Astrocyte of the cerebellum (primary cell): ENCODE measurements around the gene DSCAM.

Experiments
- DNase-seq: peaks from one replicate; pipeline ENCODE4 v3.0.0-alpha.2; 2011; ENCODE audit warnings: low read depth
- H3K4me3 ChIP-seq: 2 replicates; pipeline ENCODE4 v1.5.1; 2011; ENCODE audit warnings: mild to moderate bottlenecking, low read depth, low read length, moderate library complexity
- CTCF ChIP-seq: IDR thresholded peaks from 2 replicates; pipeline ENCODE4 v1.5.1; 2012; ENCODE audit warnings: low read length, low read depth, moderate library complexity, mild to moderate bottlenecking; ENCODE audit errors: missing control alignments
- in situ Hi-C: cut with HindIII; loops from 2 replicates; pipeline ENCODE4 v1.10.0; 2017; ENCODE audit warnings: low sequenced_read_pairs

Gene DSCAM

DNA sequence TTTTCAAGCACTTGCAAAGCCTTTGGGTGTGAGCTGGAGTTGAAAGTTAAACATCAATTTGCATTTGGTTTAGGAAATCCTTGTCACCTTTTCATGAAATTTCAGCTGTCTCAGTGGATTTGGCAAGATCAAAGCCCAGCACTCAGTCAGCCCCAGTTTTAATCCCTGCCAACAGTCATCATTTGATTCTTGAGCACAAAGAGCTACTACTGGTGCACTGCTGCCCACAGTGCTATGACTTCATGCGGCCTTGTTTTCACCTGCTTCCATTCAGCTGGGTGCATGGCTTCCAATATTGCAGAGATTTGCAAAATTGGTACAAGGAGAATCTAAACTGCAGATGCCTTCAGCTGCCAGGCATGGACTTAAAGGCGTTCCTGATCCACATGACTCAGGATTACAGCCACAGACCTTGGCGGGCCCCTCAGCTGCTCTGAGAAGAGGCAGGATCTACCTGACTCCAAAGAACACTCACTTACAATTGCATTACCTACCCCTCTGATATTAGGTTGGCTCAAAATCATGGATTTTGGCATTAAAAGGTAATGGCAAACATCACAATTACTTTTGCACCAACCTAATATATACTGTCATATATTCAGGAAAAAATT, 259.1 kb downstream of the DSCAM start:
- no peak overlapping the region for H3K4me3 ChIP-seq
- no peak for DNase-seq
- TF ChIP-seq CTCF: no peak
- in situ Hi-C loops: no loop called here

DNA sequence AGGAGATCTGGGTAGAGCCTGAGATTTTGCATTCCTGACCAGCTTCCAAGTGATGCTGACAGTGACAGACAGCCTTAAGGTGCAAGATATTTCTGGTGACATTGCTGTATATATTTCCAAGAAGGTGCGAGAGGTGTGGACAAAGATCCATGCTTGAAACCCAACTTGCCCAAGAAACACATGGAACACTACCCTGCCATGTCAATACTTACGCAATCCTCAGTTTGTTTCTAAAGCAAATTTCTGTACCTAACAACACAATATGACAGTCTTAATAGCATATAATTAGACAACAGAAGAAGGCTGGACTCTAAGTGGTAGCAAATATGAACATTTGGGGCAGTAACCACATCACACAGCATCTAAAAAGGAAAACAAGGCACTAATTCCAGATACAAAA, 260.4 kb downstream of the DSCAM start:
- DNase-seq: no peak
- no peak overlapping the region for H3K4me3 ChIP-seq
- in situ Hi-C loops: no loop called here
- TF ChIP-seq CTCF: no peak

- no peak overlapping the region for H3K4me3 ChIP-seq
- no peak for TF ChIP-seq CTCF
- DNase-seq: no peak
- in situ Hi-C loops: no loop called here
Observed at GRCh38 chr21:40577285-40578043, 269.5 kb downstream of the DSCAM start.

- in situ Hi-C loops: no loop called here
- DNase-seq: no peak
- no peak overlapping the region for H3K4me3 ChIP-seq
- no peak for TF ChIP-seq CTCF
Observed at GRCh38 chr21:40575976-40576375, 271.0 kb downstream of the DSCAM start.

DNA sequence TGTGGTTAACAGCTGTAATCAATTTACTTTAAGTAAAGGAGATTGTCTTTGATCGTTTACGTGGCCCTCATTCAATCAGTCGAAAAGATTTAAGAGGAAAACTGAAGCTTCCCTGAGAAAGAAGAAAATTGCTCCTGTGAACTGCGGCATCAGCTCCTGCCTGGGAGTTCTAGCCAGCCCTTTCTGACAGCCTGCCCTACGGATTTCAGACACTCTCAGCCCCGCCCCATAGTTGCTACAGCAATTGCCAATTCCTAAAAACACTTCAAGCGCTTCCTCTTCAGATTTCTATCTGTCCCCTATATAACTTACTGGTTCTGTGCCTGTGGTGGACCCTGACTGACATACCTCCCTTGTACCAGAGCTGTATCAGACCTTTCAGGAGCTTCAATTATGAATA, 277.6 kb downstream of the DSCAM start:
- no peak for TF ChIP-seq CTCF
- in situ Hi-C loops: no loop called here
- H3K4me3 ChIP-seq: no peak overlapping the region
- no peak for DNase-seq

GRCh38 chr21:40568807-40569206, 278.2 kb downstream of the DSCAM start:
- no peak for DNase-seq
- in situ Hi-C loops: no loop called here
- no peak overlapping the region for H3K4me3 ChIP-seq
- no peak for TF ChIP-seq CTCF
